ENCODE measurements around the gene URI1.

URI1 gene

GRCh38 chr19:29961311-29961710 is 19.3 kb downstream of the URI1 start:
- TF ChIP-seq CTCF (IDR thresholded peaks at IDR 0.05; ENCODE audit: borderline replicate concordance, extremely low read depth, low read length, poor library complexity, severe bottlenecking) (no peak), EZH2 (IDR thresholded peaks at IDR 0.05; ENCODE audit: borderline replicate concordance, low read depth, low read length, severe bottlenecking) (no peak)
- H4K20me1 ChIP-seq (ENCODE audit: insufficient read depth, low read length), result peaks cover 74% of the 10 kb centered on the region
- H3K27ac ChIP-seq (ENCODE audit: low read length), result no peak overlapping the region
- H3K9ac ChIP-seq (ENCODE audit: low read depth, low read length), result no peak overlapping the region
- DNase-seq (no peak), ATAC-seq (ENCODE audit: insufficient read depth, low read depth) (no peak)
- no peaks in the 10 kb centered on the region; the same call in 1 of the 2 replicates for H3K4me1 ChIP-seq (ENCODE audit: insufficient read depth, low read length)
- no peaks in the 10 kb centered on the region; the same call in 1 of the 2 replicates for H3K36me3 ChIP-seq (ENCODE audit: insufficient read depth, low read length)
- H3K27me3 ChIP-seq (ENCODE audit: insufficient read depth, low read length, poor library complexity), result no peaks in the 10 kb centered on the region
- no peak overlapping the region for H3K4me2 ChIP-seq (ENCODE audit: insufficient read depth, low read length)
- no peak overlapping the region for H3K4me3 ChIP-seq (ENCODE audit: low read depth in 1 of 2, low read length in 2 of 2)
- H3K79me2 ChIP-seq (ENCODE audit: insufficient read depth, low read length), result peaks cover 100% of the 10 kb centered on the region
- no peaks in the 10 kb centered on the region for H3K9me3 ChIP-seq (ENCODE audit: insufficient read depth, low read length, severe bottlenecking)
- no peak overlapping the region for H2AFZ ChIP-seq (ENCODE audit: low read depth, low read length)

- ATAC-seq (ENCODE audit: insufficient read depth, low read depth) (no peak), DNase-seq (no peak)
- Histone ChIP-seq H3K36me3 (ENCODE audit: insufficient read depth, low read length) (no peaks in the 10 kb centered on the region; the same call in 1 of the 2 replicates), H3K9ac (ENCODE audit: low read depth, low read length) (no peak overlapping the region), H3K4me3 (ENCODE audit: low read depth in 1 of 2, low read length in 2 of 2) (no peak overlapping the region), H4K20me1 (ENCODE audit: insufficient read depth, low read length) (peaks cover 80% of the 10 kb centered on the region), H3K27me3 (ENCODE audit: insufficient read depth, low read length, poor library complexity) (no peaks in the 10 kb centered on the region), H3K79me2 (ENCODE audit: insufficient read depth, low read length) (peaks cover 100% of the 10 kb centered on the region), H3K4me2 (ENCODE audit: insufficient read depth, low read length) (no peak overlapping the region), H3K9me3 (ENCODE audit: insufficient read depth, low read length, severe bottlenecking) (no peaks in the 10 kb centered on the region), H2AFZ (ENCODE audit: low read depth, low read length) (no peak overlapping the region), H3K4me1 (ENCODE audit: insufficient read depth, low read length) (no peaks in the 10 kb centered on the region; the same call in 1 of the 2 replicates), H3K27ac (ENCODE audit: low read length) (0 out of 2 replicates have a peak overlapping the region, but pooled peaks have one; percentile 15)
- TF ChIP-seq EZH2 (IDR thresholded peaks at IDR 0.05; ENCODE audit: borderline replicate concordance, low read depth, low read length, severe bottlenecking) (no peak), CTCF (IDR thresholded peaks at IDR 0.05; ENCODE audit: borderline replicate concordance, extremely low read depth, low read length, poor library complexity, severe bottlenecking) (no peak)
Measured at GRCh38 chr19:29962793-29963192, 20.8 kb downstream of the URI1 start.

GRCh38 chr19:29963576-29963975 is 21.5 kb downstream of the URI1 start:
- H3K27ac ChIP-seq (ENCODE audit: low read length), result no peak overlapping the region

More at GRCh38 chr19:29963576-29963975, 21.5 kb downstream of the URI1 start:
- Histone ChIP-seq H3K9me3 (ENCODE audit: insufficient read depth, low read length, severe bottlenecking) (no peaks in the 10 kb centered on the region), H3K9ac (ENCODE audit: low read depth, low read length) (no peak overlapping the region), H3K4me1 (ENCODE audit: insufficient read depth, low read length) (no peaks in the 10 kb centered on the region; the same call in 1 of the 2 replicates), H3K79me2 (ENCODE audit: insufficient read depth, low read length) (peaks cover 99% of the 10 kb centered on the region), H3K4me3 (ENCODE audit: low read depth in 1 of 2, low read length in 2 of 2) (no peak overlapping the region), H2AFZ (ENCODE audit: low read depth, low read length) (no peak overlapping the region), H3K4me2 (ENCODE audit: insufficient read depth, low read length) (no peak overlapping the region), H4K20me1 (ENCODE audit: insufficient read depth, low read length) (peaks cover 79% of the 10 kb centered on the region), H3K27me3 (ENCODE audit: insufficient read depth, low read length, poor library complexity) (no peaks in the 10 kb centered on the region), H3K36me3 (ENCODE audit: insufficient read depth, low read length) (no peaks in the 10 kb centered on the region; the same call in 1 of the 2 replicates)
- DNase-seq, result no peak
- no peak for ATAC-seq (ENCODE audit: insufficient read depth, low read depth)
- no peak for TF ChIP-seq CTCF (IDR thresholded peaks at IDR 0.05; ENCODE audit: borderline replicate concordance, extremely low read depth, low read length, poor library complexity, severe bottlenecking)
- no peak for TF ChIP-seq EZH2 (IDR thresholded peaks at IDR 0.05; ENCODE audit: borderline replicate concordance, low read depth, low read length, severe bottlenecking)
